ENCODE data around the gene FCN1.

FCN1 gene

DNA sequence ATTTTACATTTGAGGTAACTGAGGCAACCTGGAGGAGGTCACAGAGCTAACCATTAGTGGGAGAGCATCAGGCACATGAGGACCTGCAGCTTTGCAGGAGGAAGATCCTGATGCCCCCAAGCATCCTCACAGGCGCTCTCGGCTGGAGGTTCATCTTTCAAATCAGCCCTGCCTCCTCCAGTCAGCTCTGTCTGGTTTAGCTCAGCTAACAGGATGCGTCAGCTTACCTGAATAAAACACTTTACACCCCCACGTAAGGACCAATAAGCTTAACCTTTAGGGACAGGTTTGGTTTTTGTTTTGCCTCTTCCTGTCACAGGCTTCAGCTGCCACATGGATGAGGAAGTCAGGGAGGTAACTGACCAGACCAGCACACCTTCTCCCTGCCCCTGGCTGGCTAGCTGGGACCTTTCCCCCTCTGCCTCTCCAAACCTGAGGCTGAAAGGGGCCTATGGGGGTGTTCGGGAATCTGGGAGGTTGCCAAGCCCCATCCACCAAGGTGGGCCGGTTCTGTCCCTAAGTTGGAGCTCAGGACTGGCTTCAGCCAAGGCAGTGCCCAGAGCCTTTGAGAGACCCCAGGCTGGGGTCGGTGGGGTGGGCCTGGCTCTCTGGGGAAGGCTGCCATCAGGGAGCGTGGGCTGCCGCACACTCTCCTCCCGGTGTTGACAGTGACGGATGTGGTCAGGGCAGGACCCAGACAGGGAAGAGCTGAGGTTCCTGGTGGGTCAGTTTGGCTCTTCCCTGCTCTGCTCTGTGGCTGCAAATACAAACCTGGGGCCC lies 20.0 kb upstream of the FCN1 start:
- TF ChIP-seq, protein P1, sequence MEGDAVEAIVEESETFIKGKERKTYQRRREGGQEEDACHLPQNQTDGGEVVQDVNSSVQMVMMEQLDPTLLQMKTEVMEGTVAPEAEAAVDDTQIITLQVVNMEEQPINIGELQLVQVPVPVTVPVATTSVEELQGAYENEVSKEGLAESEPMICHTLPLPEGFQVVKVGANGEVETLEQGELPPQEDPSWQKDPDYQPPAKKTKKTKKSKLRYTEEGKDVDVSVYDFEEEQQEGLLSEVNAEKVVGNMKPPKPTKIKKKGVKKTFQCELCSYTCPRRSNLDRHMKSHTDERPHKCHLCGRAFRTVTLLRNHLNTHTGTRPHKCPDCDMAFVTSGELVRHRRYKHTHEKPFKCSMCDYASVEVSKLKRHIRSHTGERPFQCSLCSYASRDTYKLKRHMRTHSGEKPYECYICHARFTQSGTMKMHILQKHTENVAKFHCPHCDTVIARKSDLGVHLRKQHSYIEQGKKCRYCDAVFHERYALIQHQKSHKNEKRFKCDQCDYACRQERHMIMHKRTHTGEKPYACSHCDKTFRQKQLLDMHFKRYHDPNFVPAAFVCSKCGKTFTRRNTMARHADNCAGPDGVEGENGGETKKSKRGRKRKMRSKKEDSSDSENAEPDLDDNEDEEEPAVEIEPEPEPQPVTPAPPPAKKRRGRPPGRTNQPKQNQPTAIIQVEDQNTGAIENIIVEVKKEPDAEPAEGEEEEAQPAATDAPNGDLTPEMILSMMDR (IDR thresholded peaks at IDR 0.05; ENCODE audit: low read depth, low read length, missing control alignments): no peak
- no peak overlapping the region for H3K4me3 ChIP-seq (replicated peaks; ENCODE audit: low read depth, low read length)

DNA sequence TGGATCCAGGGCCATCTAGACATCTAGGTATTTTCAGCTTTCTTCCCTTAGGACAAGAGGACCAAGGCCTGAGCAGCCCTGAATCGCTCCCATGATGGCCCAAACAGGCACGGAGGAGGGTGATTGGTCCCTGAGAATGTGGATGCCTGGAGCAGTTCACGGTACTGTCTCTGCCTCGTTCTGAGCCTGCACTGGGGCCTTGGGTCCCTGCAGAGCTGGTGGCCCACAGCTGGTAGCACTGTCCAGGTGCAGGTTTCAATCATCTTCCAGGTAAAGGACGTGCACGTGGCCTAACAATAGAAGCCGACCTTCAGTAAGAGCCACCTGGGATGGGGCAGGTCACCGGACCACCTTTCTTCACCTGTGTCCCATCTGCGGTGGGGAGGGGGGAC lies 19.4 kb upstream of the FCN1 start:
- no peak for DNase-seq (ENCODE audit: extremely low read depth, low read depth)
- TF ChIP-seq, protein P1 (IDR thresholded peaks at IDR 0.05; ENCODE audit: low read depth, low read length, missing control alignments): no peak
- H3K4me3 ChIP-seq (replicated peaks; ENCODE audit: low read depth, low read length): no peak overlapping the region

More for the DNA sequence above, 20.0 kb upstream of the FCN1 start:
- DNase-seq (ENCODE audit: extremely low read depth, low read depth): no peak

DNA sequence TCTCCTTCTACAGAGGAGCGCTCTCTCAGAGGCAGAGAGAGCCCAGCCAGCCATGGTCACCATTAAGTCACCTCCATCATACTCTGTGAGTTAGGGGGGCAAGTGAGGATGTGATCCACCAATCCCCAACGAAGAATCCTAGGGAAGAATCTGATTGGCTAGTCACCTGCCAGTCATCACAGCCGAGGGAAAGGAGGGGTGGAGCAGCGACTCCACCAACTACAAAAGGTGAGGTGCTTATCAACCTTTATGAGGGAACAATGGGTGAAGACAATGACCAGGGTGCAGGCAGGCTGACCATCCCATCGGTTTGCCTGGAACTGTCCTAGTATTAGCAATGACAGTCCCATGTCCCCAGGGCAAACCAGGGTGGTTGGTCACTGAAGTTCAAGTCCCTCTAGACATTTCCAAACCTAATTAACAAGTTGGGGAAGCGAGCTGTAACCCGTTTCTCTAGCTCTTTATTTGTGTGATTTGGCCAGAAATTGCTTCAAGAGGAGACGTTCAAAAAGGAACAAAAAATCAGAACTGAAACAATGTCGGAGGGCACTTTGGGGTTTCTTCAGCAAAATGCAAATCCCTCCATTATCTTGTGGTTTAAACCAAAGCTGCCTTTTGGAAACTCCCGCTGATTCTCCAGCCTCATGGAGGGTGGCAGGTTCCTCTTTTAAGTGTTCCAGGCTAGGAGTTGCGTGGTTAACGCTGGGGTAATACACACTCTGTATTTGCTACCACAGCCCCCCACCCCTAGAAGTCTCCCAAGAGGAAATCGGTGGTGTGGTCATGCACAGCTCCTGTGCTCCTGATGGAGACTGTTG lies 18.8 kb upstream of the FCN1 start:
- no peak for DNase-seq (ENCODE audit: extremely low read depth, low read depth)
- no peak overlapping the region for H3K4me3 ChIP-seq (replicated peaks; ENCODE audit: low read depth, low read length)
- TF ChIP-seq, protein P1 (IDR thresholded peaks at IDR 0.05; ENCODE audit: low read depth, low read length, missing control alignments): no peak

DNA sequence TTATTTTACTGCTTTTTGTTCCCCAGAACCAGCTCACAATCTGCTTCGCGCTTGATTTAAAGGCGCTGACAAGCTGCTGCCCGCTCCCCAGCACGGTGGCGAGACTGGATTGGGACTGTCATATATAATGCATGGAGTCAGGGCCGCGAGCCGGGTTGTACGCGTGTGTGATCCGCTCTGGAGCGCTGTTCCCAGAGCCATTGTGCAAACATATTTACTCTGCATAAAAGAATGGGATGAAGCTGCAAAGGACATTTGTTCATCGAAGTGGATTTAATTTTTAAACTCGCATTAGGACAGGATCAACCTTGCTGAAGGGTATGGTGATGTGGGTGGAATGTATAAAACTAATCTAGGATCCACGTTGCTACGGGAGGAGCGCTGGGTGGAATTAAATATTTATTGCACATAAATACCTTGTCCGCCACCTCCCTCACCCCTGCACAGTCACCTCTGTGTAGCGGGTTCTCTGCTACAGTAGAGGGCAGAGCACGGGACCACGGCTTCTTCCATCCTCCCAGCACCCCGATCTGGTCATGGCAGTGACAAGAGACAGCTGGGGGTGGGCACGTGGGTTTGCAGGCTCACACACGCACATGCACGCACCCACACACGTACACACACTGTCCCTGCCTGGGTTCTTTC lies 18.1 kb upstream of the FCN1 start:
- DNase-seq (ENCODE audit: extremely low read depth, low read depth): no peak
- no peak overlapping the region for H3K4me3 ChIP-seq (replicated peaks; ENCODE audit: low read depth, low read length)
- TF ChIP-seq, protein P1 (IDR thresholded peaks at IDR 0.05; ENCODE audit: low read depth, low read length, missing control alignments): no peak

DNA sequence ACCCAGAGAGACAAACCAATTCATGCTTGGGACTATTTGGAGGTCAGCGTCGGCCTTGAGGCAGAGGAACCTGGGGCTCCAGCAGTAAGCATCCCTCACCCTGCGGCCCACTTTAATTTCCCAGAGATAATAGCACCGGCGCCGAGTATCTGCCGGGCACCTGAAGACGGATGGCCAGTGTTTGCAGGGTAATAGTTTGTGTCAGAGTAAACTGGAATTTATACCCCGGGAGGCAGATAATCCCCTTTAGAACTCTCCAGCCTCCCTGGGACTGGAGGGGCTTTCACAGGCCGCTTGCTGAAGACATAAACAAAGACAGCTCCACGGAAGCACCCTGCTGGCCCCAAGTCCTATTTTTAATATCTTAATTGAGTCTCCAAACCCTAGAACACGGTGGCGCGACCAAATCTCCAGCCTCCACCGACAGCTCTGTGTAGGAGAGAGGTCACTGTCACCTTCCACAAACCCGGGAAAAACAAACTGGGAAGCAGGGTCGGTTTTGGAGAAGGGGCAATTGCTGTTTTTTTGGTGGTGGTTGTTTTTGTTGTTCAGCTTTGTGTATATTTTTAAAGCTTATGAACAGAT lies 17.4 kb upstream of the FCN1 start:
- DNase-seq (ENCODE audit: extremely low read depth, low read depth): no peak
- no peak overlapping the region for H3K4me3 ChIP-seq (replicated peaks; ENCODE audit: low read depth, low read length)
- TF ChIP-seq, protein P1 (IDR thresholded peaks at IDR 0.05; ENCODE audit: low read depth, low read length, missing control alignments): no peak

DNA sequence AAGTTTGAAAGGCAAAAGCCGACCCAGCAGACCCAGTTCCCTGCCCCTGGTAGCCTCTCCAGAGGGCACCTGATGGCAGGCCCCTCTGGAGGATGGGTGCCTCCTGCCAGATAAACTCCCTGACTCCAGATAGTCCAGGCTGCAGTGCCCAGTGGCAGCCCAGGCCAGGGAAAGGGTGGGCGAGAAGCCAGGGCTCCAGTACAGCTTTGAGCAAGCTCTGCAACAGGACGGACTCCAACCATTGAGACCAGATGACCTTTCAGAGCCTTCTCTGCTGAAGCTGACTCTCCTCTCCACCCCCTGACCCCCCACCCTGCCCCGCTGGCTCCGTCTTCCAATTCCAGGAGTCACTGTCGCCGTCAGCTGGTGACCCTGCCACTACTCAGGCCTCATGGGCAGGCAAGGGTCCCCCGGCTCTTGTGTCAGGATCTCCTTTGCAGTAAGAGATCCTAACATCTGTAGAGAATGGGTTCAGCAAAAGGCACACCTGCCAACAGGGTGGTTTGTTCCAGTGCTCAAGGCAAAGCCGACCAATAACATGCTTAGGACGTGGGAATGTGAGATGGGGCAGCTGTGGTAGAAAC lies 15.5 kb upstream of the FCN1 start:
- TF ChIP-seq, protein P1 (IDR thresholded peaks at IDR 0.05; ENCODE audit: low read depth, low read length, missing control alignments): no peak
- no peak overlapping the region for H3K4me3 ChIP-seq (replicated peaks; ENCODE audit: low read depth, low read length)

More for the DNA sequence above, 15.5 kb upstream of the FCN1 start:
- DNase-seq (ENCODE audit: extremely low read depth, low read depth): no peak

Data from HFF-Myc (cell line).